NB4 (cell line): Measurements from ENCODE around the gene B9D1.

Experiments
- DNase-seq: peaks from one replicate; pipeline ENCODE4 v3.0.0; 2010; ENCODE audit warnings: low read depth
- H3K4me3 ChIP-seq: one replicate; pipeline ENCODE4 v1.5.1; 2011; ENCODE audit warnings: mild to moderate bottlenecking, low read depth, low read length, moderate library complexity
- CTCF ChIP-seq: IDR thresholded peaks from one replicate; pipeline ENCODE4 v1.5.1; 2012; ENCODE audit warnings: low read depth, low read length
- MAX ChIP-seq: IDR thresholded peaks from 2 replicates; pipeline ENCODE4 v1.6.1; 2011; ENCODE audit warnings: low read depth, low read length
- MYC ChIP-seq: IDR thresholded peaks from 2 replicates; pipeline ENCODE4 v1.6.1; 2011; ENCODE audit warnings: low read depth, low read length
- POLR2A ChIP-seq: IDR thresholded peaks from 2 replicates; pipeline ENCODE4 v1.6.1; 2011; ENCODE audit warnings: mild to moderate bottlenecking; ENCODE audit not compliant: insufficient read length; ENCODE audit errors: extremely low read depth

B9D1 gene

GRCh38 chr17:19379361-19380065 is 17.0 kb upstream of the B9D1 start:
- TF ChIP-seq MAX (no peak), POLR2A (no peak), MYC (no peak), CTCF (no peak)
- peak overlapping the region; percentile 76 for H3K4me3 ChIP-seq
- no peak for DNase-seq

GRCh38 chr17:19378416-19379360 is 16.2 kb upstream of the B9D1 start, which contains the start of gene MAPK7:
TSS of gene MAPK7 (plus strand) at chr17:19378498. CDS start at chr17:19378901, 403 bp downstream.
- DNase-seq = no peak
- peak within 1 kb of the TSS; percentile 96 for H3K4me3 ChIP-seq
- TF ChIP-seq POLR2A (no peak), MYC (no peak; the same call in 1 of the 2 replicates), CTCF (no peak), MAX (no peak)

- peak overlapping the region; percentile 96 for H3K4me3 ChIP-seq
- TF ChIP-seq MYC (peak; percentile 74), CTCF (no peak), POLR2A (peak; percentile 76), MAX (peak; percentile 77)
- peak; percentile 99 for DNase-seq
Measured at GRCh38 chr17:19377602-19378415, 15.3 kb upstream of the B9D1 start.

DNA sequence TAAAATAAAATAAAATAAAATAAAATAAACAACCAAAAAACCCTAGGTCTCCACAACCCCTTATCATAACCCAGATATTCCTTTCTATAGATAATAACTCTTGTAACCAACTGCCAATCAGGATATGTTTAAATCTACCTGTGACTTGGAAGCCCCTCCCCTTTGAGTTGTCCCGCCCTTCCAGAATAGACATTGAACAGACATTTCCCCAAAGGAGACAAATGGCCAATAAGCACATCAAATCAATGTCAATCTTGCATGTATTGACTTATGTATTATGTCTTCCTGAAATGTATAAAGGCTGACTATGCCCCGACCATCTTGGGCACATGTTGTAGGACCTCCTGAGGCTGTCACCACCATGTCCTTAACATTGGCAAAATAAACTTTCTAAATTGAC is 14.3 kb upstream of the B9D1 start:
- no peak for DNase-seq
- no peak for TF ChIP-seq POLR2A
- no peak for TF ChIP-seq MAX
- no peak for TF ChIP-seq CTCF
- TF ChIP-seq MYC = no peak

DNA sequence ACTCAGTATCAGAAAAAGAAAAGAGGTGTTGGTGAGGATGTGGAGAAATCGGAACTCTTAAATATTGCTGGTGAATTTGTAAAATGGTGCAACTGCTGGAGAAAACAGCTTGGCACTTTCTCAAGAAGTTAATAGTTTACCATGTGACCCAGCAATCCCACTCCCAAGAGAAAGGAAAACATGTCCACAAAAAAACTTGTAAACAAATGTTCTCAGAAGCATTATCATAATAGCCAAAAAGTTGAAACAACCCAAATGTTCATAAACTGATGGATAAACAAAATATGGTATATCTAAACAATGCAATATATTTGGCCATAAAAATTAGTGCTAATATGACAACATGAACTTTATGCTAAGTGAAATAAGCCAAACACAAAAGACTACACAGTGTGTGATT is 13.2 kb upstream of the B9D1 start:
- no peak overlapping the region for H3K4me3 ChIP-seq
- TF ChIP-seq MYC (no peak), POLR2A (no peak), CTCF (no peak), MAX (no peak)
- no peak for DNase-seq

More for the DNA sequence above, 14.3 kb upstream of the B9D1 start:
- peak overlapping the region; percentile 96 for H3K4me3 ChIP-seq
